ENCODE results near the gene EIF4H.

DNA sequence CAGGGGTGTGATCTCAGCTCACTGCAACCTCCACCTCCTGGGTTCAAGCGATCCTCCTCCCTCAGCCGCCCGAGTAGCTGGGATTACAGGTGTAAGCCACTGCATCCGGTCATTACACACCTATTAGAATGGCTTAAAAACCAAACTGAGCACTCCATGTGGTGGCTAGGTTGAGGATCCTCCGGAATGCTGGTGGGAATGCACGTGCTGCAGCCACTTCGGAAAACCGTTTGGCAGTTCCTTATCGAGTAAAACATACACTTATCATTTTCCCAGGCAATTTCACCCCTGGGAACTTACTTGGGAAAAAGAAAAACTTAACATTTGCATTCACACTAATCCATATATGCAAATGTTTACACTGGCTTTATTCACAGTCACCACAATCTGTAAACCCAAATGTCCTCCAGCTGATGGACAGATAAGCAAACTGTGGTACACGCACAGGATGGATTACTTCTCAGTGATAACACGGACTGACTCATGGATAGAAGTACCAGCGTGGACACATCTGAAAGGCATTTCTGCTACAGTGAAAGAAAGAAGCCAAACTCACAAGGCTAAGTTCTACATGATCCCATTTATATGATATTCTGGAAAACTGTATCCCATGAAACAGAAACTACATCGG is 59.6 kb downstream of the EIF4H start:
- no peak for TF ChIP-seq POLR2AphosphoS5 (IDR thresholded peaks at IDR 0.05; ENCODE audit: low read depth, low read length)
- no peak for TF ChIP-seq POLR2A (IDR thresholded peaks at IDR 0.05; ENCODE audit: low read depth, low read length)
- no peak for TF ChIP-seq TAF1 (IDR thresholded peaks at IDR 0.05; ENCODE audit: low read depth, low read length)
- no peak for TF ChIP-seq POU2F2 (IDR thresholded peaks at IDR 0.05; ENCODE audit: low read depth, low read length)
- no peak for TF ChIP-seq SPI1 (IDR thresholded peaks at IDR 0.05; ENCODE audit: low read depth, low read length)
